NCI-H69 (cell line): Measurements from ENCODE around the gene LRRC25.

Experiments used
- DNase-seq: peaks from one replicate; lab custom pipeline; 2025; lab: John Stamatoyannopoulos, UW

The LRRC25 gene

GRCh38 chr19:18424890-18425514, 27.6 kb upstream of the LRRC25 start:
- no peak for DNase-seq

GRCh38 chr19:18424122-18424889, 26.9 kb upstream of the LRRC25 start:
- no peak for DNase-seq

- no peak for DNase-seq
Observed at GRCh38 chr19:18423258-18424020, 26.0 kb upstream of the LRRC25 start.

GRCh38 chr19:18422530-18423191, 25.2 kb upstream of the LRRC25 start:
- no peak for DNase-seq

- DNase-seq, result peak; percentile 85
Observed at GRCh38 chr19:18421371-18421959, 24.0 kb upstream of the LRRC25 start.

- DNase-seq, result no peak
Observed at GRCh38 chr19:18420930-18421329, 23.5 kb upstream of the LRRC25 start.

- DNase-seq, result peak; percentile 71
Observed at GRCh38 chr19:18419699-18420460, 22.5 kb upstream of the LRRC25 start.

- peak; percentile 96 for DNase-seq
Observed at GRCh38 chr19:18419195-18419698, 21.8 kb upstream of the LRRC25 start, which contains the start of gene SSBP4. Gene SSBP4, plus strand, starts transcription at chr19:18419398. Its CDS starts 251 bp downstream, at chr19:18419649.

GRCh38 chr19:18418483-18419194, 21.2 kb upstream of the LRRC25 start:
- peak; percentile 78 for DNase-seq

GRCh38 chr19:18418029-18418482, 20.6 kb upstream of the LRRC25 start:
- DNase-seq, result no peak

- DNase-seq, result peak; percentile 97
Observed at GRCh38 chr19:18417250-18418028, 20.0 kb upstream of the LRRC25 start.

- peak; percentile 96 for DNase-seq
Observed at GRCh38 chr19:18416778-18417249, 19.4 kb upstream of the LRRC25 start.

- DNase-seq, result peak; percentile 95
Observed at GRCh38 chr19:18415178-18415867, 17.9 kb upstream of the LRRC25 start.

- DNase-seq, result peak; percentile 57
Observed at GRCh38 chr19:18414504-18415177, 17.2 kb upstream of the LRRC25 start.

- no peak for DNase-seq
Observed at GRCh38 chr19:18412610-18413239, 15.3 kb upstream of the LRRC25 start.

GRCh38 chr19:18408053-18408476, 10.6 kb upstream of the LRRC25 start:
- peak; percentile 62 for DNase-seq

GRCh38 chr19:18406749-18407148, 9.3 kb upstream of the LRRC25 start:
- DNase-seq, result no peak
